Activated T-helper 1 cell treated with Interleukin-2 at 50 U/mL for 16 hours (primary cell): Measurements from ENCODE around the gene MAT2A.
"Not testable (repeated sequence)": the region's sequence is repeated elsewhere in the genome, so short reads cannot be mapped to it uniquely, and the experiment has no call there.

Source experiments
- DNase-seq: peaks from one replicate; pipeline ENCODE4 v3.0.0-alpha.2; 2020; ENCODE audit warnings: low read depth

MAT2A gene

DNA sequence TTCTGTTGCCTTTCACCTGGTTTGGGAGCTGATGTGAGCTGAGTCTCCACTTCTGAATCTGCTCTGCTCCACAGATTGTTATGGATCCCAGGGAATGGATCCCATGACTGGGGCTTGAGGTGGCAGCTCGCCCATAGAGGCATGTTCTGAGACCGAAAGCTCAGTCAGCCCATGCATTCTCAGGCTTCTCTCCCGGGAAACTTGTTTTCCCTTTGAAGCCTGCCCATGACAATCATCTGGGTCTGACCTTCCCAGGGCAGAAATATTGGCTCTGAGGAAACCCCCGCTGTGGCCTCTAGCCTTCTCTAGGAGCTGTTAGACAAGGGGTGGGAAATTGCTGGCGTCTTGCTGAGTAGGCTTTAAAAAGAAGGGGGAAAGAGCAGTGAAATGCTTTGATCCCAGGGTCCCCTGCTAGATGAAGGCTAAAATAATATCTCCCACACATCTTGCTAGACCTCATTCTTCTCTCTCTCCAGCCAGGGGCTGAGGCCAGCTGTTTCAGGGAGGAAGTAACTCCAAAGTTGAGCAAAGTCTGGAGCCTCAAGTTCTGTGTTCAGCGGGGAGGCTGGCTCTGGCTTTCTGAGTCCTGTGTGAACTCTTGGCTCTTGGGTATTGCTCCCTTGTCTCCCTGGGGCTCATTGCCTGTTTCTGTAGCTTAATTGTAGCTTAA is 40.4 kb downstream of the MAT2A start:
- no peak for DNase-seq

DNA sequence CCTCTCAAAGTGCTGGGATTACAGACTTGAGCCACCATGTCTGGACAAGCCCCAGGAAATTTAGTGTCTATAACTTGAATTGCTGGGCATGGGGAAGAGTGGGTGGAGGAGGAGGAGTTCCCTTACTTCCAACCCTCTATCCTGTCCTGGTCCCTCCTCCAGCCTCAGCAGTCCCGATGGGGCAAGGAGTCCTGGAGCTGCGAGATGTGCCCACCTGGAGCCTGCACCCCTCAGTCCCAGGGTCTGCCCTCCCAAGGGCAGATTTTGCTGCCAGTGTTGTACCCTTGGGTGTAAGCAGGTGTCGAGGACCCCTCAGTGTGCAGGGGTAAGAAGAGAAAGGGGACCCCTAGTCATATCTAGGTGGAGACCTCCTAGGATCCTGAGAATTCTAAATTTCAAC is 41.2 kb downstream of the MAT2A start:
- no peak for DNase-seq

DNA sequence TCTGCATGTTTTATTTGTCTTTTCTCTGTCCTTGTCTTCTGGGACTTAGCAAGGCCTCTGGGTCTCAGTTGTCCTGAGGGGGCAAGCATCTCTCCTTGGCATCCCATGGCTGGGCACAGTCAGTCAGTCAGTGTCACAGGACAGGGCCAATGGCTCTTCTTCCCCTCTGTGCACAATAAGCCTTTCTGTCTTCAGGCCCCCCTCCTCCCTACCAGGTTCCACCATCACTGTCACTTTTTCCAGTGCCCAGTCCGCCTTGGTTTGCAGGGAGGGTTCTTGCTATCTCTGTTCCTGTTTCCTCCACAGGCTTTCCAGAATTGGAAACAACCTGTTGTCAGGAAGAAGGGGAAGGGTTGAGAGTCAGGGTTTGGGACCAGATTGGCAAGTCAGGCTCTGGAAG is 43.5 kb downstream of the MAT2A start:
- DNase-seq: no peak

DNA sequence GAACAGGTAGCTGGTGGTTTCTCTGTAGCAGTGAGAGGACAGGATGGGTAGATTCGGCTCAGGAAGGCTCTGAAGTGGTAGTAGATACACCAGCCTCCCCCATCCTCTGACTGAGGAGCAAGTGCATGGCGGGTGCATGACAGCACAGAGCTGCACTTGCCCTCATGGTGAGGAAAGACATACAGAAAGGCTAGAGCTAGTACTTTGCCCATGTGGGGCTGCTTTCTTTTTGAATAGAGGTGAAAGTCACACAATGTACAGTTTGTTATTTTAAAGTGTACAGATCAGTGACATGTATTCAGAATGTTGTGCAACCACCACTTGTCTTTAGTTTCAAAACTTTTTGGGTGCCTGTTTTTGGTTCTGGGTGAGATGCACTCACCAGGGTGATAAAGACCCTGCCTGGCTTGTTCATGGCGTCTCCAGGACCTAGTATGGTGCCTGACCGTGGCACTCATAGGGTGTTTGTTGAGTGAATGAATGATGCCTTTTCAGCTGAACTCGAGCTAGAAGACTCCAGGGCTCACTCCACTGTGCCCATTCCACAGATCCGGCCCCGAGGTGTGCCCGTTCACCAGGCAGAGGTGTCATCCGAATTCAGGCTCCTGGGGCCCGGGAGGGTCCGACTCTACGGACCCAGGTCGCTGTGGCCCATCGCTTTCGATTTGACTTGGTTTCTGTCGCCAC is 44.8 kb downstream of the MAT2A start:
- DNase-seq: no peak

DNA sequence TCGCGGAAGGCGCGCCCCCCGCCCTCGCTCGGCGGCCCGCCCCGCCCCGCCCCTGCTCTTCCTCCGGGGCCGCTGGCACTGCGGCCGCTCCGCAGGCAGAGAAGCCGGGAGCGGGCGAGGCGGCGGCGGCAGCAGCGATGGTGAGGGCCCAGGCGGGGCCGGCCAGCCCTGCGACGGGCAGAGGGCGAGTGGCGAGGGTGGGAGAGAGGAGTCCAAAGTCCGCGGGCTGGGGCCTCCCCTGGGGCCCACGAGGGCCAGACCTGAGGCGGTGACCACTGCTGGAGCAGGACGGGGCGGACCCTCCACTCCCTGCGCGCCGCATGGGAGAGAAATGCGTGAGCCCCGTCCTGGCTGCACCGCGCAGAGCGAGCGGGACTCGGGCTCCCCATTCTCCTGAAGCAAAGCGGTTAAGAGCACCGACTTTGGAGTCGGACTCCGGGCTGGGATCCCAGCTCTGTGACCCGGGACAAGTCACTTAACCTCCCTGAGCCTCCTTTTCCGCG is 45.4 kb downstream of the MAT2A start, which contains the start of gene VAMP5:
TSS of gene VAMP5 (plus strand) at position 78 of the 503 bp plus-strand sequence. CDS start at position 138, 60 bp downstream.
- DNase-seq: no peak

DNA sequence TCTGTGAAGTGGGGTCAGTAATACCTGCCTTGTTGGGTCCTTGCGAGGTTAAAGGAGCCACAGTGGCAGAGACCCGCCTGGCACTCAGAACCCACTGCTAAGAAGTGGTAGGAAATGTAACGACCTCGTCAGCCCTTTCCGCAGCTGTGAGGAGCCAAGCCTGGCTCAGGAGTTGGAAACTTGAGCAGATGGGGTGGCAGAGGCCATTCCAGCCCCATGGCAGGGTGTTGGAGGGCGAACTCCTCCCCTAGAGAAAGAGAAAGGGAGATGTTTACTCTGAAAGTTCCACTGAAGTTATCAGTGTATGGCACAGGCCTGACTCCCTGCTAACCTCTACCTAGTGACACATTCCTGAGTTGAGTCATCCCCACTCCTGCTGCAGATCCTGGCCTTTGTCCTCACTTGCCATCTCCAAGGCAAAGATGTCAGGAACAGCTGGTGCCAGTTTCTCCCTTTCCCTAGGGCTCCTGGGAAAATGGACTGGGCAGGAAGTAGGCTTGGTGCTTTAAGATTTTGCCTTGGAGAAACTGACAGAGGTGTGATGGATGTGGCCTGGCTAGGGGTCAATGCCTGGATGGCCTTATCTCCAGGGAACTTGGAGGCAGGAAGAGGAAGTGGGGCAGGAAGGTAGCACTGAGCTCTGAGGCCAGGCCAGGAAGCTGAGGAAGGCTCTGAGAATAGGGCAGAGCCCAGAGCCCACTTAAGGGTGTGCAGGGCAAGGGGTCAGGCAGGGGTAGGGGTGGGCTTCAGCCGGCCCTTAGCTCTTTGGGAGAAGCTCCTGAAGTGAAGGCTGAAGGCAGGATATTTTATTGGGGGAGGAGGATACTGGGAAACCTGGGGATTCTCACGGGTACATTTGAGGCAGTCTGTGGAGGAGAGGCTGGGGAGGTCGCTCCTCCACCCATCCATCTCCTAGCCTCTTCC is 46.2 kb downstream of the MAT2A start:
- no peak for DNase-seq

DNA sequence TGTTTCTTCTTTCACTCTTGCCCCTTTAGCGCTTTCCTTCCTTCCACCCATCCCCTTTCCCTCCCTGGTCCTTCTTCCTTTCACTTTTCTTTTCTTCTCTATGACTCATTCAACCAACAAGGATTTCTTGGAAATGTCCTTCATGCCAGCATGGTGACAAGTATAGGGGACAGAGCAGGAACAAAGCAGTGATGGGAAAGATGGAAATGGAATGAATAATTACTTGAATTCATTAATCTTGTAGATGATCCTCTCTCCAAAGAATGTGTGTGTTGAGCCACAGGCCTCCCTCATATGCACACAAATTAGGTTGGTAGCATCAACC is 46.8 kb downstream of the MAT2A start:
- DNase-seq: no peak

DNA sequence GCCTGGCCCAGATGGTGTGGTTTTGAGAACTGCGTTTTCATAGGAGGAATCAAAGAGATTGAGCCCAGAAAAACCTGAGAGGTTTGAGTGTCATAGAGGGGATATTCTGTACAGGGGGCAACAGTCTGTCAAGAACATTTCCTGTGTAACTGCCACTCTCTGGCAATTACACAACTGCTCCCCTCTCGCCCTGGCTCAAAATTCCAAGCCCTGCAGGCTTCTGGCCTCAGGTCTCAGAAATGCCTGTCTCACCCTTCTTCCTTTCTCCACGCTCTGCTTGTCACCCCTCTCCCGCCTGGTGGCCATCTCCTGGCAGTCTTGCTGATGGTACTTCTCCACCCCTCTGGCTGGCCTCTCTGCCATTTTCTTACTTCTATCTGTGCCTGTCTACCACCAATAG is 49.3 kb downstream of the MAT2A start:
- no peak for DNase-seq

DNA sequence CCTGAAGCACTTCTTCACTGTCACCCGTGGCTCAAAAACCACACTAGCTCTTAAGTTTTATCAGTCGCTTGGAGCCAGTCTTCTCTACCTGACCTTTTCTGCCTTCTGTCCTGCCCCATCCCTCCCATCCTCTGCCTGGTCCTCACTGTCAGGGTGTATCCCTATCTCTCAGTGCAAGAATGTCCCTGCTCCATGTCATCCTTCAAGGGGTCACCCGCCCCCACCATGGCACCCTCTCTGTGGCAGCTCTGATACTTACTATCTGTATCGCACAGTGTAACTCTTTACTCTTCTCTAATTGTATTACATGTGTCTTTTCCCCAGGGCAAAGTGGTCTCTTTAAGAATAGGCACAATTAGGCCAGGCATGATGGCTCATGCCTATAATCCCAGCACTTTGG is 49.7 kb downstream of the MAT2A start:
- DNase-seq: no peak

DNA sequence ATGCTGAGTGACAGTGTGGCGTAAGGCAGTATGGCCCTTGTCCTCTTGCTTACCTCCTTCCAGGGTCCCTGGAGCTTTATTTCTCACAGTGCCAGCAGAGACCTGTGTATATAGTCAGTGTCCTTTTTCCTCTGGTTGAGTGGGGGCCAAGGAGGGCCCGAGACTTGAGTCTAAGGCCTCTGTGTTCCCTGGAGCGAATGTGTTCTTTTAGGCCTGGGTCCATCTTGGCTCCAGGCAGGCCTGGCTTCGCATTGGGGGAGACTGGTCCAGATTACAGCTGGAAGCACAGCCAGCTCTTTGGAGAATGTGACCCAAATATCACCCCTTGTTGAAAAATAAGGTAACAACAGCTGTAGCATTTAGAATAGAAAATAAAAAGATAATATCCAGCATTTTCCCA is 50.2 kb downstream of the MAT2A start:
- no peak for DNase-seq

DNA sequence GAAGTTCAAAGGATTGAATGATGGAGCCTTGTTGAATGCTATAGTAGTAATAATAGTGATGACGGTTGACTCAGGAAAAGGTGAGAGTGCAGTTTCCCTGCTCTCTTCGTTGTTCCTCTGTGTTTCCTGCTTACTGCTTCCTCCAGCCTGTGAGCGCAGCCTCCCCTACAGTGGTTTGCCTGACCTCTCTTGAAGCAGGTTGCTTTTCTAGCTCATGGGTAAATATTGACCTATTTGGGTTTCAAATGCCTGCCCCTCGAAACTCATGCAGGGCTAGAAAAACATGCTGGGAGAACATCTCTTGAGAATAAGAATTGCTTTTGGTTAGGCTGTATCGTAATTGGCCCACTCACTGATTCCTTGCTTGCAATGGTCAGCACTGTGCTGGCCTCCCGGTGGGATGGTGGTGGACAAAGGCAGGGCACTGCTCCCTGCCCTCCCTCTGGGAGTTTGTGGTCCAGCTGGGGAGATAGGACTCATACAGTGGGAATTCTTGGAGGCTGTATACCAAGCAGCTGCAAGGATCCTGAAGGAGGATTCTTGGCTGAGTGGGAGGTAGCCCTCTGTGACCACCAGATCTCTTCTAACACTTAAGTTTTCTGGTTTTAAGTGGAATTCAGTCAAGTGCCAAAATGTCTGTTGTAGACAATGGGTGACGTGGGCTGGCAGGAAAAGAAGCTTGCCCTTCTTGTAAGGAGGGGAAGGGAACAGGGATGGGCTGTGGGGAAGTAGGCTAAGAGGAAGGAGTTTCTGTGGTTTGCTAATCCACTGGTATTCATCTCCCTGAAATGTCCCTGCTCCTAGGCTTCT is 51.2 kb downstream of the MAT2A start:
- no peak for DNase-seq

DNA sequence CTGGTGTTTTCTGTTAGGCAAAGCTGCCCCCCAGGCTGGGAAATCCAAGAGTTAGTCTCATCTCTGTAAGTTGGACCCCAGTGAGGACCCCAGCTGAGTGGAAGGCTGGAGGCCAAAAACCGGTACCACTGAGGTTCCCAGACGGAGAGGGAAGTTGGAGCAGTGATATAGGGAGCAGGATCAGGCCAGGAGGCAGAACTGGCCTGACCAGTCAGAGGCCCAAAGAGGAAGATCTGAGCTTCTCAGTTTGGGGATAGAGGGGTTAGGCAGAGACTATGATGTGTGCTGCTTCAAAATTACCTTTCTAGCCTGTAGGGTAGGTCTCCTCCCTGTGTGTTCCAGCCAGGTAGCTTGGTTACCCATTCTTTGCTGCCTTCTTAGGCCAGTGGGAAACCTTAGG is 52.0 kb downstream of the MAT2A start:
- no peak for DNase-seq

DNA sequence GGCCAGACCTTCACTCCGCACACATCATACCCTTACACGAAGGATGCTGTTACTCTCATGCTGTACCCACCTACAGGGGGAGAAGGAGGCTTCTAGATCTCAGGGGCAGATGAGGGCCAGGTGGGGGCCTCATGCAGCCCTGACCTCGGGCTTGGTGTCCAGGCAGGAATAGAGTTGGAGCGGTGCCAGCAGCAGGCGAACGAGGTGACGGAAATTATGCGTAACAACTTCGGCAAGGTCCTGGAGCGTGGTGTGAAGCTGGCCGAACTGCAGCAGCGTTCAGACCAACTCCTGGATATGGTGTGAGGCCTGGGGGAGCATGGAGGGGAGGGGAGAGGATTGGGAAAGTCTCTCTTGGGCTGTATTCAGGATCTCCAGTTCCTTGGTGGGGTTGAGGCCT is 52.6 kb downstream of the MAT2A start:
- DNase-seq: no peak

DNA sequence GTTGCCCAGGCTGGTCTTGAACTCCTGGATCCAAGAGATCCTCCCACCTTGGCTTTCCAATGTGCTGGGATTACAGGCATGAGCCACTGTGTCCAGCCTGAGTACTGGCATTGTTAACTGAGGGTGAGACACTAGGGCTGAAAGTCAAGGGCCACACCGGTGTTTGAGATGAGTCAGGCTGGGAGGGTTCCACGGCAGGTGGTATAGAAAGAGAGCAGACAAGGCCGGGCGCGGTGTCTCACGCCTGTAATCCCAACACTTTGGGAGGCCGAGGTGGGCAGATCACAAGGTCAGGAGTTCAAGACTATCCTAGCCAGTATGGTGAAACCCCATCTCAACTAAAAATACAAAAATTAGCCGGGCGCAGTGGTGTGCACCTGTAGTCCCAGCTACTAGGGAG is 53.3 kb downstream of the MAT2A start:
- not testable (repeated sequence) for DNase-seq

DNA sequence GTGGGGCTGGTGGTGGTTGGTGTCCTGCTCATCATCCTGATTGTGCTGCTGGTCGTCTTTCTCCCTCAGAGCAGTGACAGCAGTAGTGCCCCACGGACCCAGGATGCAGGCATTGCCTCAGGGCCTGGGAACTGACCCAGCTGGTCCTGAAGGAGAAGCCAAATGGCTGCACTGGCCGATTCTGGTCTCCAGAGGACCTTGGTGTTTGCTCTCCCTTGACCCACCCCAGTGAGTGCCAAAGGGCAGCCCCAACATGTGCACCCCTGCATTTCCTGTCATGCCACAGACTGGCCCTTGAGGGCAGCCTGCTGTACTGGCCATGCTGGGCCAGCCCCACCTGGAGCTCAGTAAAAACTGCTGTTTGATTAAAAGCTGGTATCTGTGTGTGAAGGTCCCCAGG is 54.1 kb downstream of the MAT2A start:
- no peak for DNase-seq
